Measurements from ENCODE around the gene CEP126. TPM values are rescaled to one million over a fixed set of nuclear protein-coding genes. Genes with fewer than 3 reads are reported as not detected.

Gene CEP126
- total and polyA plus RNA-seq, 2 of the 13 experiments (the other 11 are each of a cell fraction or from before 2014, with no cell fraction given) = 1.4 to 1.7 TPM

DNA sequence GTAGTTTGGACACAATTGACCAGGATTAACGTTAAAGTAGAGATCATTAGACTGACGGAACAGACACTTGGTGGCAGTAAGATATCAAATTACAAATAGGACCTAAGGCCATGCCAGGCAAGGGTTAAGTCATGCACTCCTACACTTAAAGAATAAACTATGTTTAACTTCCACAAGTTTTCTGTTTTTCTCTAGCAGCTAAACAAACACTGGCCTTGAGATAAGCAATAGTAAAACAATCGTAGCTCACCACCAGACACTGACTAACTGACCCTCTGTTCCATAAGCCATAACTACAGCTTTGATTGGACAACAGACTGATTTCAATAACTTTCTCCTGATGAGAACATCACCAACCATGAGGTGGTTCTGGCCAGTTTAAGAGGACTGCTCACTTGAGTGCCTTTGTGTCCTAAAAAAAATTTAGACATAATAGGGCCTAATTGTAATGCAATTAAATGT is 2.0 kb upstream of the CEP126 start (continued):
- TF ChIP-seq SOX6 (IDR thresholded peaks at IDR 0.05) (no peak), SOX6 (CRISPR knock-in tag; IDR thresholded peaks at IDR 0.05) (peak; percentile 77), ZMYM3 (CRISPR knock-in tag; IDR thresholded peaks at IDR 0.05) (no peak), SIX4 (CRISPR knock-in tag; IDR thresholded peaks at IDR 0.05) (peak; percentile 81), HDAC6 (IDR thresholded peaks at IDR 0.05; ENCODE audit: low read depth, low read length) (no peak), NFATC3 (CRISPR knock-in tag; IDR thresholded peaks at IDR 0.05) (no peak), BCL6 (CRISPR knock-in tag; IDR thresholded peaks at IDR 0.05) (0 out of 2 replicates have a peak, but pooled peaks have one; percentile 38), TBP (CRISPR knock-in tag; IDR thresholded peaks at IDR 0.05) (no peak), CHD2 (IDR thresholded peaks at IDR 0.05; ENCODE audit: low read depth, low read length) (no peak), TGIF2 (CRISPR knock-in tag; IDR thresholded peaks at IDR 0.05) (no peak), ZNF784 (CRISPR knock-in tag; IDR thresholded peaks at IDR 0.05; ENCODE audit: borderline replicate concordance) (no peak), HOXA9 (CRISPR knock-in tag; IDR thresholded peaks at IDR 0.05; ENCODE audit: borderline replicate concordance) (no peak), SIX1 (CRISPR knock-in tag; IDR thresholded peaks at IDR 0.05; ENCODE audit: borderline replicate concordance) (peak; percentile 95), IKZF1 (IDR thresholded peaks at IDR 0.05) (no peak), ZNF333 (CRISPR knock-in tag; IDR thresholded peaks at IDR 0.05; ENCODE audit: borderline replicate concordance) (no peak), PPARG (CRISPR knock-in tag; conservative IDR thresholded peaks at IDR 0.05) (0 out of 2 replicates have a peak, but pooled peaks have one; percentile 19)
- TF ChIP-seq, protein P1, sequence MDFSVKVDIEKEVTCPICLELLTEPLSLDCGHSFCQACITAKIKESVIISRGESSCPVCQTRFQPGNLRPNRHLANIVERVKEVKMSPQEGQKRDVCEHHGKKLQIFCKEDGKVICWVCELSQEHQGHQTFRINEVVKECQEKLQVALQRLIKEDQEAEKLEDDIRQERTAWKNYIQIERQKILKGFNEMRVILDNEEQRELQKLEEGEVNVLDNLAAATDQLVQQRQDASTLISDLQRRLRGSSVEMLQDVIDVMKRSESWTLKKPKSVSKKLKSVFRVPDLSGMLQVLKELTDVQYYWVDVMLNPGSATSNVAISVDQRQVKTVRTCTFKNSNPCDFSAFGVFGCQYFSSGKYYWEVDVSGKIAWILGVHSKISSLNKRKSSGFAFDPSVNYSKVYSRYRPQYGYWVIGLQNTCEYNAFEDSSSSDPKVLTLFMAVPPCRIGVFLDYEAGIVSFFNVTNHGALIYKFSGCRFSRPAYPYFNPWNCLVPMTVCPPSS (IDR thresholded peaks at IDR 0.05) = no peak
- TF ChIP-seq, protein P2, sequence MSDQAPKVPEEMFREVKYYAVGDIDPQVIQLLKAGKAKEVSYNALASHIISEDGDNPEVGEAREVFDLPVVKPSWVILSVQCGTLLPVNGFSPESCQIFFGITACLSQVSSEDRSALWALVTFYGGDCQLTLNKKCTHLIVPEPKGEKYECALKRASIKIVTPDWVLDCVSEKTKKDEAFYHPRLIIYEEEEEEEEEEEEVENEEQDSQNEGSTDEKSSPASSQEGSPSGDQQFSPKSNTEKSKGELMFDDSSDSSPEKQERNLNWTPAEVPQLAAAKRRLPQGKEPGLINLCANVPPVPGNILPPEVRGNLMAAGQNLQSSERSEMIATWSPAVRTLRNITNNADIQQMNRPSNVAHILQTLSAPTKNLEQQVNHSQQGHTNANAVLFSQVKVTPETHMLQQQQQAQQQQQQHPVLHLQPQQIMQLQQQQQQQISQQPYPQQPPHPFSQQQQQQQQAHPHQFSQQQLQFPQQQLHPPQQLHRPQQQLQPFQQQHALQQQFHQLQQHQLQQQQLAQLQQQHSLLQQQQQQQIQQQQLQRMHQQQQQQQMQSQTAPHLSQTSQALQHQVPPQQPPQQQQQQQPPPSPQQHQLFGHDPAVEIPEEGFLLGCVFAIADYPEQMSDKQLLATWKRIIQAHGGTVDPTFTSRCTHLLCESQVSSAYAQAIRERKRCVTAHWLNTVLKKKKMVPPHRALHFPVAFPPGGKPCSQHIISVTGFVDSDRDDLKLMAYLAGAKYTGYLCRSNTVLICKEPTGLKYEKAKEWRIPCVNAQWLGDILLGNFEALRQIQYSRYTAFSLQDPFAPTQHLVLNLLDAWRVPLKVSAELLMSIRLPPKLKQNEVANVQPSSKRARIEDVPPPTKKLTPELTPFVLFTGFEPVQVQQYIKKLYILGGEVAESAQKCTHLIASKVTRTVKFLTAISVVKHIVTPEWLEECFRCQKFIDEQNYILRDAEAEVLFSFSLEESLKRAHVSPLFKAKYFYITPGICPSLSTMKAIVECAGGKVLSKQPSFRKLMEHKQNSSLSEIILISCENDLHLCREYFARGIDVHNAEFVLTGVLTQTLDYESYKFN (CRISPR knock-in tag; conservative IDR thresholded peaks at IDR 0.05) = peak; percentile 37; the same call in 1 of the 2 replicates
- TF ChIP-seq, protein P3, sequence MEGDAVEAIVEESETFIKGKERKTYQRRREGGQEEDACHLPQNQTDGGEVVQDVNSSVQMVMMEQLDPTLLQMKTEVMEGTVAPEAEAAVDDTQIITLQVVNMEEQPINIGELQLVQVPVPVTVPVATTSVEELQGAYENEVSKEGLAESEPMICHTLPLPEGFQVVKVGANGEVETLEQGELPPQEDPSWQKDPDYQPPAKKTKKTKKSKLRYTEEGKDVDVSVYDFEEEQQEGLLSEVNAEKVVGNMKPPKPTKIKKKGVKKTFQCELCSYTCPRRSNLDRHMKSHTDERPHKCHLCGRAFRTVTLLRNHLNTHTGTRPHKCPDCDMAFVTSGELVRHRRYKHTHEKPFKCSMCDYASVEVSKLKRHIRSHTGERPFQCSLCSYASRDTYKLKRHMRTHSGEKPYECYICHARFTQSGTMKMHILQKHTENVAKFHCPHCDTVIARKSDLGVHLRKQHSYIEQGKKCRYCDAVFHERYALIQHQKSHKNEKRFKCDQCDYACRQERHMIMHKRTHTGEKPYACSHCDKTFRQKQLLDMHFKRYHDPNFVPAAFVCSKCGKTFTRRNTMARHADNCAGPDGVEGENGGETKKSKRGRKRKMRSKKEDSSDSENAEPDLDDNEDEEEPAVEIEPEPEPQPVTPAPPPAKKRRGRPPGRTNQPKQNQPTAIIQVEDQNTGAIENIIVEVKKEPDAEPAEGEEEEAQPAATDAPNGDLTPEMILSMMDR (CRISPR knock-in tag; IDR thresholded peaks at IDR 0.05) = peak; percentile 51
- TF ChIP-seq, protein P4, sequence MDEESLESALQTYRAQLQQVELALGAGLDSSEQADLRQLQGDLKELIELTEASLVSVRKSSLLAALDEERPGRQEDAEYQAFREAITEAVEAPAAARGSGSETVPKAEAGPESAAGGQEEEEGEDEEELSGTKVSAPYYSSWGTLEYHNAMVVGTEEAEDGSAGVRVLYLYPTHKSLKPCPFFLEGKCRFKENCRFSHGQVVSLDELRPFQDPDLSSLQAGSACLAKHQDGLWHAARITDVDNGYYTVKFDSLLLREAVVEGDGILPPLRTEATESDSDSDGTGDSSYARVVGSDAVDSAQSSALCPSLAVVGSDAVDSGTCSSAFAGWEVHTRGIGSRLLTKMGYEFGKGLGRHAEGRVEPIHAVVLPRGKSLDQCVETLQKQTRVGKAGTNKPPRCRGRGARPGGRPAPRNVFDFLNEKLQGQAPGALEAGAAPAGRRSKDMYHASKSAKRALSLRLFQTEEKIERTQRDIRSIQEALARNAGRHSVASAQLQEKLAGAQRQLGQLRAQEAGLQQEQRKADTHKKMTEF (CRISPR knock-in tag; IDR thresholded peaks at IDR 0.05) = 0 out of 2 replicates have a peak, but pooled peaks have one; percentile 32
- TF ChIP-seq, protein P5, sequence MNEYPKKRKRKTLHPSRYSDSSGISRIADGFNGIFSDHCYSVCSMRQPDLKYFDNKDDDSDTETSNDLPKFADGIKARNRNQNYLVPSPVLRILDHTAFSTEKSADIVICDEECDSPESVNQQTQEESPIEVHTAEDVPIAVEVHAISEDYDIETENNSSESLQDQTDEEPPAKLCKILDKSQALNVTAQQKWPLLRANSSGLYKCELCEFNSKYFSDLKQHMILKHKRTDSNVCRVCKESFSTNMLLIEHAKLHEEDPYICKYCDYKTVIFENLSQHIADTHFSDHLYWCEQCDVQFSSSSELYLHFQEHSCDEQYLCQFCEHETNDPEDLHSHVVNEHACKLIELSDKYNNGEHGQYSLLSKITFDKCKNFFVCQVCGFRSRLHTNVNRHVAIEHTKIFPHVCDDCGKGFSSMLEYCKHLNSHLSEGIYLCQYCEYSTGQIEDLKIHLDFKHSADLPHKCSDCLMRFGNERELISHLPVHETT (CRISPR knock-in tag; conservative IDR thresholded peaks at IDR 0.05) = no peak

All from HepG2 (cell line).